HG03378 (cell line): ENCODE results near the gene ETS2.
A peak's percentile ranks its signal among the peaks of the same experiment; 100 is the strongest.
"Not testable (repeated sequence)": the region's sequence is repeated elsewhere in the genome, so short reads cannot be mapped to it uniquely, and the experiment has no call there.

Source experiments
- ATAC-seq: cut with Tn5 transposase; IDR thresholded peaks from one replicate; pipeline ENCODE4 v1.9.1; 2021; ENCODE audit warnings: mild to moderate bottlenecking, moderate library complexity; ENCODE audit not compliant: unreplicated experiment

Gene ETS2

DNA sequence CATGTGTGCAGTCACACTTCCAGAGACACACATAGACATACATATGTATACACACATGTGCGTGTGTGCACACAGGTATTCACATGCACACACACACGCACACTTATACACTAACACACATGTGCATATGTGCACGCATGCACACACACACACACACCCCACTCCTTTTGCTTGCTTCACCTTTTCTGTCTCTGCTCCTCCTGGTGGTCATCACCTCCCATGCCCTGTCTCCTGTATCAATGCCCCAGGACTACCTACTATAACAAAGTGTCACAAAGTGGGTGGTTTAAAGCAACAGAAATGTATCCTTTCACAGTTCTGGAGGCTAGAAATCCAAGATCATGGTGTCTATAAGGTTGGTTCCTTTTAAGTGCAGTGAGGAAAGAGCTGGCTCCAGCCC, 27.4 kb downstream of the ETS2 start:
- ATAC-seq, result no peak

DNA sequence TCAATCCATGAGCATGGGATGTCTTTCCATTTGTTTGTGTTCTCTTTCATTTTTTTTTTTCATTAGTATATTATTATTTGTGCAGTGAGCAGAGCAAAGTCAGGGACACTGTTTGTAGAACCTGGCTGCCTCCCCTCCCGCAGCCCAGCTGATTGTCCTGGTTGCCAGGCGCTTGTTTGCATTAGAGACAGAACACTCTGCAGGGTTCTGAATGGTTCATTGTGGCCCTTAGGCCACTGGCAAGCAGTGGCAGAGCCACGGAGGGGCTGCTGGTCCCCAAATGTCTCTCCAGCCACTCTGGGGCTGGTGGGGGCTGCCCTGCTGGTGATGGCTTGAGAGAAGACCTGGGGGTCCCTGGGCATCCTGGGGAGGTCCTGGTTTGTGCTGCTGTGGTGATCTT, 29.0 kb downstream of the ETS2 start:
- ATAC-seq, result no peak

DNA sequence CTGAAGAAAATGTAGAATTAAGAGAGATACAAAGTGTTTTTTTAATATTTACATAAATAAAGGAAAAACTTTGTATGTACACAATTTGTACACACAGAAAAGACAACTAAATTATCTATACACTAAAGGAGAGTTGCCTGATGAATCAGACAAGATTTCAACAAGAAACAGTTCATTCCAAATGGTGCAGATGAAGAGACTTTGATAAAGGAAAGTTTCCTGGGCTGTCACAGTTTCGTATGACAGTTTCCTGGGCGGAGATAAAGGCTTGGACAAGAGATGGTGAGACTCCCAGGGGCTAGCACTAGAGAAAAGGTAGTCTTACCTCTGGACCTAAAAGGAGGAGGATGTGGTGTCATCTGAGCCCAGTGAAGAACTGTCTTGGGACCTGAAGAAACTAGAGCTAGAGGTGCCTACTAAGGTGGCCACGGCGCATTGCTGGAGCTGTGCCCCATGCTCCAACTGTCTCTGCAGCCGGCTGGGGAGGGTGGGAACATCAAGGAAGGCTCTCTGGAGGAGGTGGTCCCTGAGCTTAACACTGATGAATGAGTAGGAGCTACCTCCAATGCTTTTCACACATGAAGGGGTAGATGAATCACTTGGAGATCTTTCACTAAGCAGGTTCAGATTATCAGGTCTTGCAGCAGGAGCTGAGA, 32.2 kb downstream of the ETS2 start:
- ATAC-seq, result no peak

DNA sequence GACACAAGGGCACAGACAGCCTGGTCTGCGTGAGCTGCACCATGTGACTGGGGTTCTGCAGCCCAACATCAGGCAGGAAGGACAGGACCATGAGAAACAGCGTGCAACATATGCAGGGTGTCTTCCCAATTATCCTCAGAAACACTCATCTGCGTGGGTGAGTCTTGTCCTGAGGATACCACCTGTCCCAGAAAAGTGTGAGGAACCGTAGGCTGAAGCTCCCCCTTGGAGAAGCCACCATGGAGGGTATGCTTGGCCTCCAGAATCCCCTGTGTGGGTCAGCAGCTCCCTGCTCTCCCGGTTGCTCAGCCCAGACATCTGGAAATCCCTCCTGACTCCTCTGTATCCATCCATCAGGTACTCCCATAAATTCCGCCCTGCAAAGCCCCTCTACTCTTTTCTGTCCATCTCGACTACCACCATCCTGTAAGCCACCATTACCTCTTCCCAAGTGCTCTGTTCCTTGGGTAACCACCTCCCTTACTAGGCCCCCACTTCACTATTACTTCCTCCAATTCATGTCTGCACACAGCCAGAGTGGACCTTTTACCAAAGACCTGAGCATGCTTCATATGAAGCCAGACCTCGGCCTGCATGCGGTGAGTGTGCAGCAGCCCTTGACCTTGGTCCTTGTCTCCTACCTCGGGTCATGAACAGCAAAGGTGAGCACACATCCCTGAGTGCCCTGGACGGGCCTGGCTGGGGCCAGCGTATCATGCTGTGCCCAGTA, 33.0 kb downstream of the ETS2 start:
- no peak for ATAC-seq

DNA sequence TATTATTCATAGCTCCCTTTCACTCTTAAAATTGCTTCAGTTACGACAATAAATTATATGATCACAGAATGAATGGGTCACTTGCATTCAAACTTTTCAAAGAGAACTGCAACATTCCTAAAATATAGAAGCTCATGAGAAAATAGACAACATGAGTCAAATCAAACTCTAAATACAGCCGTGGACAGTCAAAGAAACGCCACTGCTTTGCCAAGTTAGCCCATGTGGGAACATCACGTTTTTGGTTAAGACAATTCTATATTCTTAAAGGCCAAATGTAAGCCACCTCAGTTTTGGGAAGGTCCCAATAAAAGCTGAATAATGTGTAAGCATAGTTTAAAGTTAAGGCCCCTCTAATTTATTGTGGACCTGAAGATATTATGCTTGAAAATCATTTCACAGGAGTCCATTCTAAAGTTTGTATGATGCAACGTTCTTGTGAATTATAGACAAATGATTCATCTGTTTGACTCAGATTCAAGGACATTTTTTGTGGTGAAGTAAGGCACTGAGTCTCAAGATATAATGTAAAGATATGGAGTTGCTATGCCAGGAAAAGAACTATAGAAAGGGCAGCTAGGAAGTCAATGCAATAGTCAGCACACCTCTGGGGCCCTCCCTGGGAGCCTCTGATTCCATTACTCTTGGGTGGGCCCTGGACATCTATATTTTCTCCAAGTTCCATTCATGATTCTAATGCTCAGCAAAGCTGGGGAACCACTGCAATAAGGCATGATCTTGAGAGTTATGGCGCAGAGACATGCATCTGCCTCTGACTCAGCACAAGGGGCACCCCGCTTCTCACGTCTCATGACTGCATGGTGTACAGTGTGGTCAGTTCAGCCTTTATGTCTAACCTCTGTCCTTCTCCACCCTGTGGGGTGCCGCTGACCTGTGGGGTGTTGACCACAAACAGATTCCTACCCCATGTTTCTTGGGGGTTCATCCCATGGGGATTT, 33.9 kb downstream of the ETS2 start:
- no peak for ATAC-seq

DNA sequence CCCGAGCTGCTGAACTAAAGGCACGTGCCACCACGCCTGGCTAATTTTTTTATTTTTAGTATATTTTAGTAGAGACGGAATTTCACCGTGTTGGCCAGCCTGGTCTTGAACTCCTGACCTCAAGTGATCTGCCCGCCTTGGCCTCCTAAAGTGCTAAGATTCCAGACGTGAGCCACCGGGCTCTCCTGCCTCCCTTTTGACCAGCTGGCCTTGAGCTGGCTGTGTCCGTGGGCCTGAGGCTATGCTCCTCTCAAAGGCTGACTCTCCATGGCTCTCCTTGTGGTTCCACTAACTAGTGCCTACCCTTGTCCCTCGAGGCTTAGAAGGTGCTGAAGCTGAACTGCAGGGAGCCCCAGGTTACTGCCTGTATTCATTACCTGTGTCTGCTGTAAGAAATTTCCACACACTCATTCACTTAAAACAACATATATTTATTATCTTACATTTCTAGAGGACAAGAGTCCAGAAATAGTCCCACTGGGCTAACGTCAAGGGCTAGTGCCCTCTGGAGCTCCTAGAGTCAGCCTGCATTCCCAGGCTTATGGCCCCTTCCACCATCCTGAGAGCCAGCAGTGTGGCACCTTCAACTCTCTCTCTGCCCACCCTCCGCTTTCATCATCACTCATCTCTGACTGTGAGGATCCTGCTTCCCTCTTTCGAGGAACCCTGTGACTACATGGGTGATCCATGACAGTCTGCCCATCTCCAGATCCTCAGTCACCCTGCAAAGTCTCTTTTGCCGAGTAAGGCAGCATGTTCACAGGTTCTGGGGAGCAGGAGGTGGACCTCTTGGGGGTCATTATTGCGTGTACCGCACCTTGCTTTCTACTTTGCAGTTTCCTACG, 34.9 kb downstream of the ETS2 start:
- ATAC-seq, result no peak

DNA sequence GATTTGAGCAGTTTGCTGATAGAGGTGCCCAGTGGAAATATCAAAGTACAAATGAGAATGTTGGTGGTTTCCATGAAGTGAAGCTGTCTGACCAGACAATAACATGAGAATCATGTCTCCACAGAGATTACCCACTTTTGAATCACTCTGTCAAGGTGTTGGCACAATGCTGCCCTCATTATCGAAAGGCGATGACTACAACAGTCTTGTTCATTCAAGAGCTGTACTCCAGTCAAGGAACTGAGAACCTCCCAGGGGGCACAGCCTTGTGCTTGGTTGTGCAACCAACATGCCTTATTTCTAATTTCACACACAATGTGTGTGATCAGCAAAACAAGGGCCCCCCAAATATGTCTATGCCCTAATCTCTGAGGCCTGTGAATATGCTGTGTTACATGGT, 35.7 kb downstream of the ETS2 start:
- ATAC-seq, result no peak

DNA sequence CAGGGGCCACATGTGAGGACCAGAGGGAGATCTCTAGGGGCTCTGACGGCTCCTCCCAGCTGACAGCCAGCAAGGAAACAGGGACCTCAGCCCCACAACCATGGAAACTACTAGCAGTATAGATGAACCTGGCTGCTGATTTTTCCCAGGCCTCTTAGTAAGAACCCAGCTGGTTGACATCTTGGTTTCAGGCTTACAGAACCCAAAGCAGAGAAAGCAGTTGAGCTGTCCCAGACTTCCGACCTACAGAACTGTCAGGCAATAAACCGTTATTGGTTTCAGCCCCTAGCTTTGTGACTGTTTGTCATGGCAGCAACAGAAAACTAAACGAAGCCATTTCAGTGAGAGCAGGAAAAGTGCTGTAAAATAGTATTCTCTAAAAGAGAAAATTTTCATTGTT, 36.4 kb downstream of the ETS2 start:
- ATAC-seq, result no peak

DNA sequence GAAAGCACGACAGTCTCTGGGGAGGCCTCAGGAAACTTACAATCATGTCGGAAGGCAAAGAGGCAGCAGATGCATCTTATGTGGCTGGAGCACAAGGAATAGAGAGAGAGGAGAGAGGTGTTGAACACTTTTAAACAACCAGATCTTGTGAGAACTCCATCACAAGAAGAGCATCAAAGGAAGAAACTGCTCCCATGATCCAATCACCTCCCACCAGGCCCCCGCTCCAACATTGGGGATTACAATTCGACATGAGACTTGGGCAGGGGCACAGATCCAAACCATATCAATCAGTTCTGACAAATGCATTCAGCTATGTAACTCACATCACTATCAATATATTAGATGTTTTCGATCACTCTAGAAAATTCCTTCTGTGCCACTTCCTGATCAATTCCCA, 37.6 kb downstream of the ETS2 start:
- ATAC-seq, result no peak

DNA sequence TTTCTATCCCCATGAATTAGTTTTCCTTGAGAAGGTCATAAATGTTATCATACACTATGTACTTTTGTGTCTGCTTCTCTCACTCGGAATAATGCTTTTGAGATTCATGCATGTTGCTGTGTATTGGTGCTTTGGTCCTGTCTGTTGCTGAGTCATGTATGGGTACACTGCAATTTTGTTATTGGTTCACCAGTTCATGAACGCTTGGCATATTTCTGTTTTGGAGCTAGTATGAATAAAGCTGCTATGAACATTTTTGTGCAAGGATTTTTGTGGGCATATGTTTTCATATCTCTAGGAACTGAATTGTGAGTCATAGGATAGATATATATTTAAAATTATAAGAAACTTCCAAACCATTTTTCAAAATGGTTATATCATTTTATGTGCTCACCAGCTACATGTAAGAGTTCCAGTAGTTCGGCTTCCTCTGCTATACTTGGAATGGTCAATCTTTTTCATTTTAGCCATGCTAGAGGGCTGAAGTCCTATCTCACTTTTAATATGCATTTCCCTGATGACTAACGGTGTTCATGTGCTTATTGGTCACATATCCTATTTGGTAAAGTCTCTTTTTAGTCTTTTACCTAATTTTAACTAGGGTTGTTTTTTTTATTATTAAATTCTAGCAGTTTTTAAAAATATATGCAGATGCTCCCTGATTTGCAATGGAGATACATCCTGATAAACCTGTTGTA, 38.2 kb downstream of the ETS2 start:
- ATAC-seq, result no peak

DNA sequence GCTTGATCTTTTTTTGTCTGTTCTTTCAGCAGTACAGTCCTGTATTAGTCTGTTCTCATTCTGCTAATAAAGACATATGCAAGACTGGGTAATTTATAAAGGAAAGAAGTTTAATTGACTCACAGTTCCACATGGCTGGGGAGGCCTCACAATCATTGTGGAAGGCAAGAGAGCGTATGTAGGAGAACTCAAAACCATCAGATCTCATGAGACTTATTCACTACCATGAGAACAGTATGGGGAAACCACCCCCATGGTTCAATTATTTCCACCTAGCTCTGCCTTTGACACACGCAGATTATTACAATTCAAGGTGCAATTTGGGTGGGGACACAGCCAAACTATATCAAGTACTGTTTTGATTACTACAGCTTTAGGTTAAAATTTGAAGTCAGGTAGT, 39.6 kb downstream of the ETS2 start:
- not testable (repeated sequence) for ATAC-seq

DNA sequence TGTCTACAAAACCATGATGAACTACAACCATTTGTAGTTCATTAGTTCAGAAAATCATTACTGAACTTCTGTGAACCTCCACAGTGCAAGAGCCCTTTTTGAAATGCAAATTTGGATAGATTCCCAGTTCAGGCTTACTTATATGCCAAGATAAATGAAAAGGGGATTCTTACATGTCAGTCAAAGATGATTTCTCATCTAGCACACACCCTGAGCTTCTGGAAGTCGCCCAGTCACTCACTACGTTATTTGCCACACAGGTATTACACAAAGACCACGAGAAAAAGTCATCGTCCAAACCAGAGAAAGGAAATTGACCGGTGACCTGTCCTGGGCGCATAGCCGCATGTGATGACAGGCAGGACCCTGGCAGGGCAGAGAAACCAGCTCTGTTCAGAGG, 41.8 kb downstream of the ETS2 start:
- no peak for ATAC-seq

DNA sequence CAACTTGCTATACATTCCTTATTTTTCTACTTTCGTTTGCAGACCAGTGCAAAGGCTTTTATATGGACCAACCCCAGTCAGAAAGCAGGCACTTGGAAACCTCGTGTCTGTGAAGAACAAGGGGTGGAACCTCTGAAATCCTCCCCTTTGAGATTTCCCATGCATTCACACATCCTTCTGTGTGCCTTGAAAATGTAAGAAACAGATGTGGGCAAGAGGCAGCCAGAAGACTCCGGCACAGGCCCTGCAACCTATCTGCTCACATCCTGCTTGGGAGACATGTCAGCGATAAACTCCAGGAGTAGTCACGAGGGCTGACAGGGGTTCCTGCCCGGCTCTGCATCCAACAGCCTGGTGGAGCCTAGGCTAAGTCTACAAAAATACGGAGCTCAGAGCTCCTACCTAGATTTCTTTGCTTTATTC, 42.5 kb downstream of the ETS2 start:
- ATAC-seq, result no peak

DNA sequence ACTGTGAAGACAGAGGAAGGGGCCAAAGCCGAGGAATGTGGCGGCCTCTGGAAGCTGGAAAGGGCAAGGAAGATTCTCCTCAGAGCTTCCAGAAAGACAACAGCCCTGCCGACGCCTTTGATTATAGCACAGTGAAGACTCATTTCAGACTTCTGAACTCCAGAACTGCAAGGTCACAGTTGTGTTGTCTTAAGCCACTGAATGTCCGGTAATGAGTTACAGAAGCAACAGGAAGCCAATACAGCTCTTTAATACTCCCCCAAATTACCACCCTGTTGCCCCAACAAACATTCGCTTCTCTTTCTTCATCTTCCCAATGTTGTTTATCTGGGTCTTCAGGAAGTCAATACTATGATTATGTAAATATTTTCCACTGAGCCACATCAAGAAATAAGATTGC, 44.0 kb downstream of the ETS2 start:
- no peak for ATAC-seq

DNA sequence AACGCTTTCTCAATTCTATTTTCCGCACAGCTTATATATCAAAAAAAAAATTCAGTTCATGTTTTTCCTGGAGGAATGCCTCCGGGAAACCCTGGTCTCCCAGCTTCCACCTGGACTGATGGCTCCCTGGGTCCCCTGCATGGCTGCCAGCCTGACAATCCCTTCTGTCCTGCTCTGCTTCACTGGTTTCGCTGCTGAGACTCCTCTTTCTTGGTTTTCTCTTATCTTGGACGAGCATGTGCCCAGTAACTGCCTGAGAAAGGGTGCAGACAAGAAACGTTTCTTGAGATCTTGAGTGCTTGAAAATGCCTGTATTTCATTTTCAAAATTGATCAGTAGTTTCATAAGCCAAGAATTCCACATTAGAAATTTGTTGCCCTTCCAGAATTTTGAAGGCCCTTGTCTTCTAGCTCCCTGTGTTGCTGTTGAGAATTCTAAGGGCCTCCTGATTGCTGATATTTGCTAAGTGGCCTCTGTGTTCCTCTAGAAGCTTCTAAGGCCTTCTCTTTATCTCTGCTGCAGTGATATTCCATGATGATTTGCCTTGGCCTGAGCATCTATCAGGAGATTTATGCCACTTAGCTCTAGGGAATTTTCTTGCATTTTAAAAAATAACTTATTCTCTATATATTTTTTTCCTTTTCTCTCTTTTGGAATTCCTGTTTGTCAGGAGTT, 44.7 kb downstream of the ETS2 start:
- no peak for ATAC-seq

DNA sequence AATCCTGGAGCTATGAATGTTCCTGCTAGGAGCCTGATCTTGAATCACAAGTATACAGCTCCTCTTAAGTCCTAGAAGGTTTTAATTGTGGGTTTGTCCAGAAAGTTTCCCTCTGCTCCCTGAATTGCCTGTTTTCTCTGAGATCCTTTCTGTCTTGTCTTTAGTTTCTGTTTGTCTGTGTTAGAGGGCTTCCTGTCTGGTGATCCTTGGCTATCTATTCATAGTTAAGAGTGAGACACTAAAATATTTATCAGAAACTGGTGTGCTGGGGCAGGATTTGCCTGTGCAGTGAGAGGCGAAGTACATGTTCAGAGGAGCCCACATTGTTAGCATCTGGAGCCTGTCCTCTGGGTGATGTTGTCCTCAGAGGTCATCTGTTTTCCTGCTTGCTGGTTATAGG, 45.4 kb downstream of the ETS2 start:
- ATAC-seq, result no peak

DNA sequence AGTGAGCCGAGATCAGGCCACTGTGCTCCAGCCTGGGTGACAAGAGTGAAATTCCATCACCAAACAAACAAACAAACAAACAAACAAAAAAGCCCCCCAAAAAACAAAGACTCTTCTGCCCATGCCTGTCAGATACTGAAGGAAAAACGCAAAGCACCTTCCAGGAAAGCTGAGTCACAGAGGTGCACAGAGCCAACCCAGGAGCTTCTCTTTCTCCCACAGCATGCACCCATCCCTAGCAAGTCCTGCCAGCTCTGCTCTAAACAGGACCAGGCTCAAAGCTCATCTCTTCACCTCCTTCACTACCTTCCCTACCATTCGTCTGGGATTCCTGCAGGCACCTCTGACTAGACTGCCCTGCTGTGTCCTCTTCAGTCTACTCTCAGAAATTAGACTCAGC, 46.5 kb downstream of the ETS2 start:
- no peak for ATAC-seq

DNA sequence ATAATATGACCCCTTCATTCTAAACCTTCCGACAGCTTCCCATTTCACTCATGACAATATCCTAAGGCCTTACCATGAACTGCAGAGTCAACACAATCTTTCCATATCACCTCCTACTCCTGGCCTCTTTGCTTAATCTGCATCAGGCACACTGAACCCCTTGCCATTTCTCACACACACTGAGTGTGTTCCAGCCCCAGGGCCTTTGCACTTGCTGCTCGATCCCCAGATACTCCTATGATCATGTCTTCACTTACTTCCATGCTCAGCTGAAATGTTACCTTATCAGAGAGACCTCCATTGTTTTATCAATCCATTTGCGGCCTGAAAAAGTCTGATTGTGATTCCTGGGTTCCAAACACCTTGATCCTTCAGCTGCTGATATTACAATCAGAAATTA, 47.0 kb downstream of the ETS2 start:
- ATAC-seq, result no peak

DNA sequence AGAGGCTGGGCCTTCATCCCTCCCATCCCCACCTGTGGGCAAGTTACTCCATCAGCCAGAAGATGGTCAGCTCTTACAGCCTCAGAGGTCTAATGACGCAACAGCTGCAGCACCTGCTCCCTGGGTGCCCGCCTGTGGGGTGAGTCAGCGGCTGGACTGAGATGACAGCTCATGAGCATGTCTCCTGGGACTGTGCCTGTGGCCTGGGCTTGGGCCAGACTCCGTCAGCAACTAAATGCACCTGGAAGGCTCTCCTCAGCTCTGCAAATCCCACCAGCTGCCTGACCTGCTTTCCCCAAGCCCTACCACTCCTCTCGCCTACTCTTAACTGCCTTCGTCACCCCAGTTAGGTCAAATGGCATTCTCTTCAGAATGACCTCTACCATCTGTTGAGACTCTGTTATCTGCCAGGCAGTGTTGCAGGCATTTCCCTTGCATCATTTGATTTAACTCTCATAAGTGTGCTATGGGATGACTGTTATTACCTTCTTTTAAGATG, 47.7 kb downstream of the ETS2 start:
- ATAC-seq, result peak; percentile 91
